ENCODE data around the gene DHRS3.
A peak's percentile ranks its signal among the peaks of the same experiment; 100 is the strongest.
"Not testable (repeated sequence)": the region's sequence is repeated elsewhere in the genome, so short reads cannot be mapped to it uniquely, and the experiment has no call there.

DHRS3 gene

GRCh38 chr1:12544992-12545391, 73.0 kb downstream of the DHRS3 start:
- no peaks in the 10 kb centered on the region for H3K27me3 ChIP-seq (replicated peaks; ENCODE audit: control insufficient read depth, insufficient read depth, low read length)
- DNase-seq (ENCODE audit: low read depth): no peak

DNA sequence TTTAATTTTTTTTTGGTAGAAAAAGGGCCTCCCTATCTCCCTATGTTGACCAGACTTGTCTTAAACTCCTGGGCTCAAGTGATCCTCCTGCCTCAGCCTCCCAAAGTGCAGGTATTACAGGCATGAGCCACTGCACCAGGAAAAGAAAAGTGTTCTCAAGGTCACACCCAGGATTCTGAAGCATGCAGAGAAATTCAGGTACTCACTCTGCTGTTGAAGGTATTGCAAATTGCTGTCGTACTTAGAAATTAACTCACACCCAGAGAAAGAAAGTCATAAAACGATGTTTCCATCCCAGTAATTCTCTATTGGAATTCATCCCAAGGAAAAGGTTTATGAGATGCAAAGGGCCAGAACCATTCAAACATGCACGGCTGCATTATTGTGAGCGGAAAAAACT, 73.7 kb downstream of the DHRS3 start:
- Histone ChIP-seq H3K4me3 (ENCODE audit: low read length) (no peak overlapping the region), H3K9ac (ENCODE audit: low read length) (no peak overlapping the region), H3K4me1 (ENCODE audit: control insufficient read depth, insufficient read depth, low read length) (peaks cover 48% of the 10 kb centered on the region), H3K27me3 (replicated peaks; ENCODE audit: control insufficient read depth, insufficient read depth, low read length) (no peaks in the 10 kb centered on the region), H3K9me3 (ENCODE audit: control insufficient read depth, low read length) (no peaks in the 10 kb centered on the region), H3K36me3 (ENCODE audit: control insufficient read depth, insufficient read depth, low read length, severe bottlenecking) (no peaks in the 10 kb centered on the region)
- DNase-seq (ENCODE audit: low read depth): no peak

More at GRCh38 chr1:12544992-12545391, 73.0 kb downstream of the DHRS3 start:
- H3K9me3 ChIP-seq (ENCODE audit: control insufficient read depth, low read length): no peaks in the 10 kb centered on the region
- H3K4me3 ChIP-seq (ENCODE audit: low read length): no peak overlapping the region
- H3K9ac ChIP-seq (ENCODE audit: low read length): no peak overlapping the region
- peaks cover 49% of the 10 kb centered on the region for H3K4me1 ChIP-seq (ENCODE audit: control insufficient read depth, insufficient read depth, low read length)
- H3K36me3 ChIP-seq (ENCODE audit: control insufficient read depth, insufficient read depth, low read length, severe bottlenecking): no peaks in the 10 kb centered on the region

GRCh38 chr1:12543740-12544154, 74.3 kb downstream of the DHRS3 start:
- Histone ChIP-seq H3K36me3 (ENCODE audit: control insufficient read depth, insufficient read depth, low read length, severe bottlenecking) (no peaks in the 10 kb centered on the region), H3K4me1 (ENCODE audit: control insufficient read depth, insufficient read depth, low read length) (peaks cover 44% of the 10 kb centered on the region), H3K9me3 (ENCODE audit: control insufficient read depth, low read length) (no peaks in the 10 kb centered on the region), H3K27me3 (replicated peaks; ENCODE audit: control insufficient read depth, insufficient read depth, low read length) (no peaks in the 10 kb centered on the region), H3K4me3 (ENCODE audit: low read length) (no peak overlapping the region), H3K9ac (ENCODE audit: low read length) (no peak overlapping the region)
- no peak for DNase-seq (ENCODE audit: low read depth)

DNA sequence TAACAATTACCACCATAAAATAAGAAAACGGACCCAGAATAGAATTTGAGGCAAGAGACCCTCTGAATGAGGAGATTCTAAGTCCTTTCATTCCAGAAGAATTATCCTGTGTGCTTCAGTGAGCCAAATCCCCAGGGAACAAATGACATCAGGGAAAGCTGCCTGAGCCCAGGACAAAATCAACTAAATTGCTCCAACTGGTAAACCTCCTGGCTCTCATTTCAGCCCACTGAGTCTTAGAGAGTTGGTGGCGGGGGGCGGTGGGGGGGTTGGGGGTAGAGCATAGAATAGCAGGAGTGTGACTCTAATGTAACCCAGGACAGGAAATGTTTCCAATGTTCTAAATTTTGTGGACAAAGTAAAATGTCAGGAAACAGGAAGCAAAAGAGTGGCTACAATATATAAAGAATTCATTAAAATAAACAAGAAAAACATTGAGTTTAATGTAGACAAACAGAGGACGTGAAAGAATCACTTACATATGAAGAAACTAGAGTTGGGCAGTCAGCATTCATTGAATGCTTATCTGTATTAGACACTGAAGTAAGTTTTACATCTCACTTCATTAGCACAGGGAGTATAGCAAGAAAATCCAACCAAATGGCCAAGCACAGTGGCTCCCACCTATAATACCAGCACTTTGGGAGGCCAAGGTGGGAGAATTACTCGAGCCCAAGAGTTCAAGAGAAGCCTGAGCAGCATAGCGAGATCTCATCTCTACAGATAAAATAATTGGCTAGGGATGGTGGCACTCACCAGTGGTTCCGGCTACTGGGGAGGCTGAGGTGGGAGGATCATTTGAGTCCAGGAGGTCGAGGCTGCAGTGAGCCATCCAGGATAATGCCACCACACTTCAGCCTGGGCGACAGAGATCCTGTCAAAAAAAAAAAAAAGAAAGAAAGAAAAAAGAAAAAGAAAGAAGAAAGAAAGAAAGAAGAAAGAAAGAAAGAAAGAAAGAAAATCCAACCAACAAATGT, 75.1 kb downstream of the DHRS3 start:
- Histone ChIP-seq H3K4me3 (ENCODE audit: low read length) (no peak overlapping the region), H3K4me1 (ENCODE audit: control insufficient read depth, insufficient read depth, low read length) (peaks cover 41% of the 10 kb centered on the region), H3K9ac (ENCODE audit: low read length) (no peak overlapping the region), H3K9me3 (ENCODE audit: control insufficient read depth, low read length) (no peaks in the 10 kb centered on the region), H3K27me3 (replicated peaks; ENCODE audit: control insufficient read depth, insufficient read depth, low read length) (no peaks in the 10 kb centered on the region), H3K36me3 (ENCODE audit: control insufficient read depth, insufficient read depth, low read length, severe bottlenecking) (no peaks in the 10 kb centered on the region)
- DNase-seq (ENCODE audit: low read depth): no peak

GRCh38 chr1:12542138-12542465, 75.9 kb downstream of the DHRS3 start:
- peaks cover 33% of the 10 kb centered on the region for H3K4me1 ChIP-seq (ENCODE audit: control insufficient read depth, insufficient read depth, low read length)
- no peaks in the 10 kb centered on the region for H3K36me3 ChIP-seq (ENCODE audit: control insufficient read depth, insufficient read depth, low read length, severe bottlenecking)
- no peaks in the 10 kb centered on the region for H3K27me3 ChIP-seq (replicated peaks; ENCODE audit: control insufficient read depth, insufficient read depth, low read length)
- H3K4me3 ChIP-seq (ENCODE audit: low read length): no peak overlapping the region
- no peak overlapping the region for H3K9ac ChIP-seq (ENCODE audit: low read length)
- no peak for DNase-seq (ENCODE audit: low read depth)
- H3K9me3 ChIP-seq (ENCODE audit: control insufficient read depth, low read length): no peaks in the 10 kb centered on the region

DNA sequence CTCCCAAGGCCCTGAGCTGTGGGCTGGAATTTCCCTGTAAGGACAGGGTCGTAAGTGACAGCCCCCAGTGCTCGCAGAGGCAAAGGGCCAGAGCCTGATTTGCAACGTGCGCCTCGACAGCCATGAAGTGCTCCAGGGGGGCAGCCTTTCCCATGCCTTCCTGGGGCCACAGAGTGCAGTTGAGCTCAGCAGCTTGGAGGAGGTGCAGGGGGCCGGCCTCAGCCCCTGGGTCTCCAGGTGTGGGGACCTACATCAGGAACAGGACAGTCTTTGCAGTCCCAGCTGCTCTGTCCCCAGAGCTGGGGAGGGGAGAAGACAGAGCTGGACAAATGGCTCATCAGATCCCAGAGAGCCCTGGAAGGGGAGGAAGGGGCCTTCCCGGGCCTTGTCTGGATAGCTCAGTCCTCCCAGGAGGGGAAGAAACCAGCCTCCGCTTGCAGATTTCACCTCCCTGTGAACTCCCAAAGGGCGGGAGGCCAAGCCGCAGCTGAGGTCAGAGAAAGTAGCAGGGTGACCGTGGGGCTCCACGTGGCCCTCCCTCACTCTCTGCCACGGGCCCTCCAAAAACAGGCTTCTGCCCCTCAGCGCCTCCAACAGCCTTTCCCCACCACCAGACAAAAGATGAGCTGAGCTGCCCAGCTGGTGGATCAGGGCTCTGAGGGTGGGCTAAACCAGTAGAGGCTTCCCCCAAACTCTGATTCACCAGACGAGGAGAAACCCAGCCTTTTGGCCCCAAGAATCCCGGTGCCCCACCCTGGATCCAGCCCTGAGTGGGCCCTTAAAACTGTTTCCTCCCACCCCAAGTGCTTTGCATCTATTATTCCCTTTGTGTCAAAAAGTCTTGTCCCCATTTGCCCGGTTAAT, 76.5 kb downstream of the DHRS3 start:
- peaks cover 27% of the 10 kb centered on the region for H3K4me1 ChIP-seq (ENCODE audit: control insufficient read depth, insufficient read depth, low read length)
- H3K27me3 ChIP-seq (replicated peaks; ENCODE audit: control insufficient read depth, insufficient read depth, low read length): no peaks in the 10 kb centered on the region
- DNase-seq (ENCODE audit: low read depth): no peak
- H3K36me3 ChIP-seq (ENCODE audit: control insufficient read depth, insufficient read depth, low read length, severe bottlenecking): no peaks in the 10 kb centered on the region
- no peak overlapping the region for H3K9ac ChIP-seq (ENCODE audit: low read length)
- H3K9me3 ChIP-seq (ENCODE audit: control insufficient read depth, low read length): peaks cover 2% of the 10 kb centered on the region
- peak overlapping the region; percentile 35 for H3K4me3 ChIP-seq (ENCODE audit: low read length)

DNA sequence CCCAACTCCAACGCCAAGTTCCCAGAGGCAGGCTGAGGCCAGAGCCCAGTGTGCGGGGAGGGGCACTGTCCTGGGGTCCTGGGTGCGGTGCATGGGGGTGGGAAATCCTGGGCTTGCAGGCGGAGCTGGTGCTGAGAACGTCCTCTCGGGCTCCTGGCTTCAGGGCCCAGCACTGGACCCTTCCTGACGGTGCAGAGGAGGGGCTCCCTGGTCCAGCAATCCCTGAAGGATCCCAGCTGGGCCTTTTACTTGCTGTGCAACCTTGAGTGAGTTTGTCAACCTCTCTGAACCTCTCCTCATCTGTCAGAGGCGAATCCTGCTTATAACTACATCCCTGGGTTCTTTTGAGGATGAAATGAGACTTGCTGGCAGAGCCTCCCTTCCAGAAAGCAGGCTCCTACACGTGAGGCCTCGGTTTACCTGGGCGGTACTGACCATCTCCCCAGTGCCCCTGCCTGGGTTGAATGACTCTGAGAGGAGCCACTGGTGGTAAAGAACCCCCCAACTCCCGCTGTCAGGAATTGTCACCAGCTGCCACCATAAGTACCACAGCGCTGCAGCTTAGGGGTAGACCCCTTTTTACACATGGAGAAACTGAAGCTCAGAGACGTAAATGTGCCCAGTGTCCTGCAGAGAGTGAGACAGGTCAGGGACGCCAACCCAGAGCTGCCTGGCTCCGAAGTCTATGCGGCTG, 77.3 kb downstream of the DHRS3 start:
- Histone ChIP-seq H3K36me3 (ENCODE audit: control insufficient read depth, insufficient read depth, low read length, severe bottlenecking) (no peaks in the 10 kb centered on the region), H3K4me3 (ENCODE audit: low read length) (peak overlapping the region; percentile 35), H3K27me3 (replicated peaks; ENCODE audit: control insufficient read depth, insufficient read depth, low read length) (no peaks in the 10 kb centered on the region), H3K9me3 (ENCODE audit: control insufficient read depth, low read length) (peaks cover 9% of the 10 kb centered on the region), H3K4me1 (ENCODE audit: control insufficient read depth, insufficient read depth, low read length) (peaks cover 26% of the 10 kb centered on the region), H3K9ac (ENCODE audit: low read length) (peak overlapping the region; percentile 49)
- DNase-seq (ENCODE audit: low read depth): no peak

DNA sequence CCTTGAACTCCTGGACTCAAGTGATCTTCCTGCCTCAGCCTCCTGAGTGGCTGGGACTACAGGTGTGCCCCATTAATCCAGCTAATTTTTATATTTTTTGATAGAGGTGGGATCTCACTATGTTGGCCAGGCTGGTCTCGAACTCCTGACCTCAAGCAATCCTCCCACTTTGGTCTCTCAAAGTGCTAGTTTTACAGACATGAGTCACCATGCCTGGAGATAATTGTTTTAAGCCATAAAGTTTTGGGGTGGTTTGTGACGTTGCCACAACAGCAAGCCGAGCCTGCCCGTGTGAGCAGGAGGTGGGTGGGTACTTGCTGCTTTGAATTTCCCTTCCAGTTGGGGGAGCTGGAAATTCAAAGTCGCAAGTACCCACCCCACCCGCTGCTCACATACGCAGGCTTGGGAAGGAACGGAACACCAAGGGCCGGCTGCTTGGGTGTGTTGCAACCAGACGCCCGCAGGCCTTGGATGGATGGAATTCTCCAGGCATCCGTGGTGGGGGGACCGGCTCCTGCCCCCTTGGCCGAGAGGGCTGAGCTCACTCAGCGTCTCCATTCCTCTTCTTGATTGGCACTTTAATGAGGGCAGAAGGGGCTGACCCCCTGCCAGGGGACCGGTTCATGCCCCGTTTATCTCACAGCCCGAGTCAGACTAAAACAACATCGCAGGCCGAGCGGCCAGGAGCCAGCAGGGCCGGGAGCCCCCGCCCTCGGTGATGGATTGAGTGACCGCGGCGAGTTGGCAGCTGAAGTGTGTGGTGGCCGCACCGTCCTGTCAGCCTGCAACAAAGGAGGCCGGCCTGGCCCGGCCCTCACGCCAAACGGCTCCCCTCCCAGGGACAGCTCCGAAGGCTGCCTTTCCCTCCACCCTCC, 78.1 kb downstream of the DHRS3 start:
- H3K9me3 ChIP-seq (ENCODE audit: control insufficient read depth, low read length): peaks cover 16% of the 10 kb centered on the region
- H3K9ac ChIP-seq (ENCODE audit: low read length): peak overlapping the region; percentile 49
- H3K27me3 ChIP-seq (replicated peaks; ENCODE audit: control insufficient read depth, insufficient read depth, low read length): no peaks in the 10 kb centered on the region
- DNase-seq (ENCODE audit: low read depth): no peak
- H3K36me3 ChIP-seq (ENCODE audit: control insufficient read depth, insufficient read depth, low read length, severe bottlenecking): no peaks in the 10 kb centered on the region
- peaks cover 26% of the 10 kb centered on the region for H3K4me1 ChIP-seq (ENCODE audit: control insufficient read depth, insufficient read depth, low read length)
- H3K4me3 ChIP-seq (ENCODE audit: low read length): peak overlapping the region; percentile 31

GRCh38 chr1:12539320-12539704, 78.7 kb downstream of the DHRS3 start:
- no peak for DNase-seq (ENCODE audit: low read depth)
- no peaks in the 10 kb centered on the region for H3K27me3 ChIP-seq (replicated peaks; ENCODE audit: control insufficient read depth, insufficient read depth, low read length)
- H3K36me3 ChIP-seq (ENCODE audit: control insufficient read depth, insufficient read depth, low read length, severe bottlenecking): no peaks in the 10 kb centered on the region
- H3K9me3 ChIP-seq (ENCODE audit: control insufficient read depth, low read length): peaks cover 16% of the 10 kb centered on the region
- peaks cover 26% of the 10 kb centered on the region for H3K4me1 ChIP-seq (ENCODE audit: control insufficient read depth, insufficient read depth, low read length)
- H3K4me3 ChIP-seq (ENCODE audit: low read length): no peak overlapping the region
- peak overlapping the region; percentile 49 for H3K9ac ChIP-seq (ENCODE audit: low read length)

- H3K27me3 ChIP-seq (replicated peaks; ENCODE audit: control insufficient read depth, insufficient read depth, low read length); H3K9ac ChIP-seq (ENCODE audit: low read length); DNase-seq (ENCODE audit: low read depth); H3K4me3 ChIP-seq (ENCODE audit: low read length); H3K36me3 ChIP-seq (ENCODE audit: control insufficient read depth, insufficient read depth, low read length, severe bottlenecking): not testable (repeated sequence)
- peaks cover 16% of the 10 kb centered on the region for H3K9me3 ChIP-seq (ENCODE audit: control insufficient read depth, low read length)
- peaks cover 26% of the 10 kb centered on the region for H3K4me1 ChIP-seq (ENCODE audit: control insufficient read depth, insufficient read depth, low read length)
Observed at GRCh38 chr1:12538536-12538935, 79.5 kb downstream of the DHRS3 start.
